Neural cell (in vitro differentiated cells): ENCODE results near the gene PTBP2. TPM values are rescaled to one million over a fixed set of nuclear protein-coding genes. Genes with fewer than 3 reads are reported as not detected.

Experiments
- H2AFZ ChIP-seq: fragments of 200-600, 300-800 bp; sonication (generic), shearing (Covaris generic); 2 replicates; pipeline ENCODE4 v1.6.0; 2014; ENCODE audit warnings: low read depth, mild to moderate bottlenecking, antibody characterized with exemption, low read length, moderate library complexity
- H3F3A ChIP-seq: fragments of 200-600 bp; shearing (Covaris generic); 2 replicates; pipeline ENCODE4 v1.6.1; 2016; ENCODE audit warnings: mild to moderate bottlenecking, moderate library complexity, mixed read lengths, antibody characterized with exemption, low read length; ENCODE audit not compliant: insufficient read depth, poor library complexity, severe bottlenecking
- H3K27ac ChIP-seq: fragments of 200-600, 300-800 bp; sonication (generic), shearing (Covaris generic); 2 replicates; pipeline ENCODE4 v1.5.1; 2014; ENCODE audit warnings: mild to moderate bottlenecking, low read length, moderate library complexity
- H3K27me3 ChIP-seq: fragments of 300-800, 200-600 bp; sonication (generic), shearing (Covaris generic); 2 replicates; pipeline ENCODE4 v1.6.0; 2014; ENCODE audit warnings: mild to moderate bottlenecking, low read depth, low read length, moderate library complexity; ENCODE audit not compliant: insufficient read depth
- H3K36me3 ChIP-seq: fragments of 300-800, 200-600 bp; sonication (generic), shearing (Covaris generic); 2 replicates; pipeline ENCODE4 v1.5.1; 2014; ENCODE audit warnings: mild to moderate bottlenecking, antibody characterized with exemption, low read length, moderate library complexity; ENCODE audit not compliant: insufficient read depth
- H3K4me2 ChIP-seq: fragments of 300-800, 200-600 bp; sonication (generic), shearing (Covaris generic); 2 replicates; pipeline ENCODE4 v1.6.0; 2014; ENCODE audit warnings: mild to moderate bottlenecking, low read length
- H3K4me3 ChIP-seq: fragments of 300-800, 200-600 bp; sonication (generic), shearing (Covaris generic); 2 replicates; pipeline ENCODE4 v1.5.1; 2014; ENCODE audit warnings: mild to moderate bottlenecking, low read length, moderate library complexity
- H3K79me2 ChIP-seq: fragments of 200-600 bp; shearing (Covaris generic); replicated peaks from 2 replicates; pipeline ENCODE4 v1.6.0; 2014; ENCODE audit warnings: mild to moderate bottlenecking, low read length, moderate library complexity; ENCODE audit not compliant: insufficient read depth
- H3K9ac ChIP-seq: fragments of 300-800, 200-600 bp; sonication (generic), shearing (Covaris generic); 2 replicates; pipeline ENCODE4 v1.6.1; 2016; ENCODE audit warnings: mild to moderate bottlenecking, low read length, mixed read lengths
- H3K9me2 ChIP-seq: fragments of 200-600 bp; shearing (Covaris generic); 2 replicates; pipeline ENCODE4 v1.6.1; 2016; ENCODE audit warnings: mild to moderate bottlenecking, low read length, mixed read lengths; ENCODE audit not compliant: insufficient read depth
- H3K9me3 ChIP-seq: fragments of 200-600, 300-800 bp; sonication (generic), shearing (Covaris generic); 2 replicates; pipeline ENCODE4 v1.6.1; 2016; ENCODE audit warnings: mild to moderate bottlenecking, mixed run types, low read length, moderate library complexity, mixed read lengths
- H4K20me1 ChIP-seq: fragments of 200-600 bp; shearing (Covaris generic); 2 replicates; pipeline ENCODE4 v1.6.1; 2016; ENCODE audit warnings: mild to moderate bottlenecking, mixed run types; ENCODE audit not compliant: insufficient read depth
- EP300 ChIP-seq: fragments of 450-650 bp; conservative IDR thresholded peaks from 2 replicates; pipeline ENCODE4 v1.6.1; 2014; ENCODE audit warnings: antibody characterized with exemption, mild to moderate bottlenecking, moderate library complexity; ENCODE audit not compliant: poor library complexity, severe bottlenecking
- EZH2 ChIP-seq: fragments of 200-600, 300-800 bp; shearing (Covaris generic), sonication (generic); IDR thresholded peaks from 2 replicates; pipeline ENCODE4 v1.6.1; 2014; ENCODE audit warnings: antibody characterized with exemption, low read length, borderline replicate concordance, mild to moderate bottlenecking; ENCODE audit not compliant: insufficient read depth, poor library complexity, severe bottlenecking
- MXI1 ChIP-seq: fragments of 450-650 bp; conservative IDR thresholded peaks from 2 replicates; pipeline ENCODE4 v1.6.1; 2014; ENCODE audit warnings: antibody characterized with exemption, mild to moderate bottlenecking; ENCODE audit not compliant: poor library complexity, severe bottlenecking
- POLR2AphosphoS5 ChIP-seq: IDR thresholded peaks from 2 replicates; pipeline ENCODE4 v1.6.1; 2012
- RAD21 ChIP-seq: fragments of 450-650 bp; conservative IDR thresholded peaks from 2 replicates; pipeline ENCODE4 v1.6.1; 2014; ENCODE audit warnings: antibody characterized with exemption, mild to moderate bottlenecking, moderate library complexity
- SMC3 ChIP-seq: fragments of 450-650 bp; conservative IDR thresholded peaks from 2 replicates; pipeline ENCODE4 v1.6.1; 2014; ENCODE audit warnings: antibody characterized with exemption, mild to moderate bottlenecking, moderate library complexity; ENCODE audit not compliant: poor library complexity
- TAF1 ChIP-seq: IDR thresholded peaks from 2 replicates; pipeline ENCODE4 v1.6.1; 2012; ENCODE audit warnings: low read depth
- polyA plus RNA-seq: library from polyadenylated mRNA; depleted of rRNA; stranded (reverse); fragments of >200 nt; gene quantifications from 2 replicates; pipeline ENCODE4 v1.2.3, GENCODE V29; 2014
- TF ChIP-seq, protein P1 (sequence below): IDR thresholded peaks from 2 replicates; pipeline ENCODE4 v1.6.1; 2012; ENCODE audit warnings: borderline replicate concordance
- TF ChIP-seq, protein P2 (sequence below): fragments of 450-650 bp; IDR thresholded peaks from 2 replicates; pipeline ENCODE4 v1.5.1; 2014; ENCODE audit warnings: antibody characterized with exemption, mild to moderate bottlenecking, moderate library complexity; ENCODE audit not compliant: poor library complexity, severe bottlenecking

The PTBP2 gene
- polyA plus RNA-seq, 1 donor from 2014 or later = 319 TPM

DNA sequence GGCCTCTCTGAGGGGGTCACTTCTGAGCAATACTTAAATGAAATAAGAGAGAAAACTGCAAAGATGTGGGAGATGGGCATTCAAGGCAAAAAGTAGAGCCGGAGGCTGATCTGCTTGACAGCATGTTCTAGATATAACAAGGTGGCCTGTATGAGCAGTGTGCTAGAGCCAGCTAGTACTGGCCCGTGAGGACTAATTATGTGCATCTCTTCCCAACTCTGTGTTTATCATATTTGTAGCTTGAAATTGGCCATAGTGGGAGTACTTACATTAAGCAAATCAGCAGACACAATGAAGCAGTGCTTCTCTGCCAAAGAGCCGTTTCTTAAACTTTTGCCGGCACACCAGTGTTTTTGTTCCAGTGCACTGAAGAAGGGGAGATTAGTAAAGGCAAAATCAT lies 13.1 kb upstream of the PTBP2 start:
- H2AFZ ChIP-seq = no peak overlapping the region
- TF ChIP-seq SMC3 (no peak), RAD21 (no peak), EZH2 (no peak), EP300 (no peak), POLR2AphosphoS5 (no peak), MXI1 (no peak), TAF1 (no peak)
- TF ChIP-seq, protein P1, sequence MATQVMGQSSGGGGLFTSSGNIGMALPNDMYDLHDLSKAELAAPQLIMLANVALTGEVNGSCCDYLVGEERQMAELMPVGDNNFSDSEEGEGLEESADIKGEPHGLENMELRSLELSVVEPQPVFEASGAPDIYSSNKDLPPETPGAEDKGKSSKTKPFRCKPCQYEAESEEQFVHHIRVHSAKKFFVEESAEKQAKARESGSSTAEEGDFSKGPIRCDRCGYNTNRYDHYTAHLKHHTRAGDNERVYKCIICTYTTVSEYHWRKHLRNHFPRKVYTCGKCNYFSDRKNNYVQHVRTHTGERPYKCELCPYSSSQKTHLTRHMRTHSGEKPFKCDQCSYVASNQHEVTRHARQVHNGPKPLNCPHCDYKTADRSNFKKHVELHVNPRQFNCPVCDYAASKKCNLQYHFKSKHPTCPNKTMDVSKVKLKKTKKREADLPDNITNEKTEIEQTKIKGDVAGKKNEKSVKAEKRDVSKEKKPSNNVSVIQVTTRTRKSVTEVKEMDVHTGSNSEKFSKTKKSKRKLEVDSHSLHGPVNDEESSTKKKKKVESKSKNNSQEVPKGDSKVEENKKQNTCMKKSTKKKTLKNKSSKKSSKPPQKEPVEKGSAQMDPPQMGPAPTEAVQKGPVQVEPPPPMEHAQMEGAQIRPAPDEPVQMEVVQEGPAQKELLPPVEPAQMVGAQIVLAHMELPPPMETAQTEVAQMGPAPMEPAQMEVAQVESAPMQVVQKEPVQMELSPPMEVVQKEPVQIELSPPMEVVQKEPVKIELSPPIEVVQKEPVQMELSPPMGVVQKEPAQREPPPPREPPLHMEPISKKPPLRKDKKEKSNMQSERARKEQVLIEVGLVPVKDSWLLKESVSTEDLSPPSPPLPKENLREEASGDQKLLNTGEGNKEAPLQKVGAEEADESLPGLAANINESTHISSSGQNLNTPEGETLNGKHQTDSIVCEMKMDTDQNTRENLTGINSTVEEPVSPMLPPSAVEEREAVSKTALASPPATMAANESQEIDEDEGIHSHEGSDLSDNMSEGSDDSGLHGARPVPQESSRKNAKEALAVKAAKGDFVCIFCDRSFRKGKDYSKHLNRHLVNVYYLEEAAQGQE = no peak
- TF ChIP-seq, protein P2, sequence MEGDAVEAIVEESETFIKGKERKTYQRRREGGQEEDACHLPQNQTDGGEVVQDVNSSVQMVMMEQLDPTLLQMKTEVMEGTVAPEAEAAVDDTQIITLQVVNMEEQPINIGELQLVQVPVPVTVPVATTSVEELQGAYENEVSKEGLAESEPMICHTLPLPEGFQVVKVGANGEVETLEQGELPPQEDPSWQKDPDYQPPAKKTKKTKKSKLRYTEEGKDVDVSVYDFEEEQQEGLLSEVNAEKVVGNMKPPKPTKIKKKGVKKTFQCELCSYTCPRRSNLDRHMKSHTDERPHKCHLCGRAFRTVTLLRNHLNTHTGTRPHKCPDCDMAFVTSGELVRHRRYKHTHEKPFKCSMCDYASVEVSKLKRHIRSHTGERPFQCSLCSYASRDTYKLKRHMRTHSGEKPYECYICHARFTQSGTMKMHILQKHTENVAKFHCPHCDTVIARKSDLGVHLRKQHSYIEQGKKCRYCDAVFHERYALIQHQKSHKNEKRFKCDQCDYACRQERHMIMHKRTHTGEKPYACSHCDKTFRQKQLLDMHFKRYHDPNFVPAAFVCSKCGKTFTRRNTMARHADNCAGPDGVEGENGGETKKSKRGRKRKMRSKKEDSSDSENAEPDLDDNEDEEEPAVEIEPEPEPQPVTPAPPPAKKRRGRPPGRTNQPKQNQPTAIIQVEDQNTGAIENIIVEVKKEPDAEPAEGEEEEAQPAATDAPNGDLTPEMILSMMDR = no peak
- H3K4me2 ChIP-seq = no peak overlapping the region
- H3K9me2 ChIP-seq = no peaks in the 10 kb centered on the region
- no peaks in the 10 kb centered on the region for H3K36me3 ChIP-seq
- no peaks in the 10 kb centered on the region for H3K79me2 ChIP-seq
- no peaks in the 10 kb centered on the region for H3K9me3 ChIP-seq
- no peaks in the 10 kb centered on the region for H4K20me1 ChIP-seq
- H3K27me3 ChIP-seq = no peaks in the 10 kb centered on the region
- no peaks in the 10 kb centered on the region for H3F3A ChIP-seq
- H3K9ac ChIP-seq = no peak overlapping the region
- H3K4me3 ChIP-seq = no peak overlapping the region
- H3K27ac ChIP-seq = no peak overlapping the region

DNA sequence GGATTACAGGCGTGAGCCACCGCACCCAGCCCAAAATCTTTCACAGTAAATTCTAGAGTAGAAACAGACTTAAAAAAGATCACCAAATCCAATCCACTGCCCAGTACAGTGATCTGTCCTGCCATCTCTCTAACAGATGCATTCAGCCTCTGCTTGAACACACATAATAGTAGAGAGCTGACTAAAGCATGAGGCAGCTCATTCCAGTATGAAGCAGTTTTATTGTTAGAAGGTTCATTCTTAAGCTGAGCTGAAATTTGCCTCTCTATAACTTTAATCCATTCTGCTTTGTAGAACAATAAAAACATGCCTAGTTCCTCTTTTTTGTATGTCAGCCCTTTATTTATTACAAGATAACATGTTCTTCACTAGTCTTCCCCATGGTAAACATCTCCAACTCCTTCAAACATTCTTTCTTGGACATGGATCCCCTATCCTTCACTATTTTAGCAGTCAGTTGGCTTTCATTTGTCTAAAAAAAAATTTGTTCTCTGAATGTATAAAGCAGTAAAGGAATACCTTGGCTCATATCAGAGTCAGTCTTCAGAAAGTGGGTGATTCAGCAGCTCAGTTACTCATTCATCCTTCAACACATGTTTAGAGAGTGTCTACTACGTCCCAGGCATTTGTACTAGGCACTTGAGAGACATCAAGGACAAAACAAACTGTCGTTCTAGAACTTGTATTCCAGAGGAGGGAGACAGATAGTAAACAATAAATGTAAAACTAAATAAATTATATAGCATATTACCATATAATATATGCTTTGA lies 10.7 kb upstream of the PTBP2 start:
- no peaks in the 10 kb centered on the region for H3K27me3 ChIP-seq
- H3K4me2 ChIP-seq = no peak overlapping the region
- no peak overlapping the region for H3K4me3 ChIP-seq
- H3K27ac ChIP-seq = no peak overlapping the region
- no peaks in the 10 kb centered on the region for H3K9me3 ChIP-seq
- no peak overlapping the region for H3K9ac ChIP-seq
- H3K79me2 ChIP-seq = no peaks in the 10 kb centered on the region
- no peak for TF ChIP-seq TAF1
- no peak for TF ChIP-seq EP300
- TF ChIP-seq MXI1 = no peak
- TF ChIP-seq SMC3 = no peak
- no peak for TF ChIP-seq POLR2AphosphoS5
- TF ChIP-seq RAD21 = no peak
- TF ChIP-seq, protein P1 = no peak
- TF ChIP-seq, protein P2 = no peak
- no peak for TF ChIP-seq EZH2
- H4K20me1 ChIP-seq = no peaks in the 10 kb centered on the region
- no peaks in the 10 kb centered on the region for H3K36me3 ChIP-seq
- no peaks in the 10 kb centered on the region for H3K9me2 ChIP-seq
- no peak overlapping the region for H2AFZ ChIP-seq
- H3F3A ChIP-seq = no peaks in the 10 kb centered on the region
